GM12878 (cell line): Measurements from ENCODE around the gene DMWD. TPM values are rescaled to one million over a fixed set of nuclear protein-coding genes. Genes with fewer than 3 reads are reported as not detected.

Experiments used
- ATAC-seq: fragments of 200-7000 bp; cut with Tn5 transposase; 3 replicates; pipeline ENCODE4 v1.9.1; 2020; ENCODE audit warnings: mild to moderate bottlenecking, moderate library complexity
- BruUV-seq: library from RNA; stranded (reverse); fragments of 400-500 nt; replicated peaks from 2 replicates; lab custom pipeline; 2021; lab: Mats Ljungman, UMichigan
- CTCF ChIA-PET: fragments of 300-600 bp; sonication (Branson Sonifier 250); formaldehyde crosslinking; extraction: SDS; loops from one replicate; lab custom pipeline; 2021; ENCODE audit warnings: inconsistent platforms; lab: Yijun Ruan, JAX
- POLR2A ChIA-PET: fragments of 350-600 bp; formaldehyde crosslinking; extraction: SDS; loops from one replicate; lab custom pipeline; 2021; ENCODE audit warnings: inconsistent platforms; lab: Charles Lee
- RAD21 ChIA-PET: fragments of 300-600 bp; sonication (Branson Sonifier 250); formaldehyde crosslinking; loops from one replicate; lab custom pipeline; 2023; ENCODE audit warnings: antibody characterized with exemption; ENCODE audit not compliant: unreplicated experiment; lab: Charles Lee
- SMC1A ChIA-PET: fragments of 300-600 bp; sonication (Branson Sonifier 250); formaldehyde crosslinking; loops from one replicate; lab custom pipeline; 2023; ENCODE audit not compliant: unreplicated experiment, uncharacterized antibody; lab: Charles Lee
- DNase-seq: peaks from one replicate; pipeline ENCODE4 v3.0.0-alpha.2; 2011; ENCODE audit warnings: low read depth, low spot score
- FAIRE-seq: peaks from 3 replicates; lab custom pipeline; 2011; peaks lifted over from hg19 to GRCh38; lab: Jason Lieb, UNC
- H2AFZ ChIP-seq: 2 replicates; pipeline ENCODE4 v1.6.0; 2011; ENCODE audit warnings: low read depth, low read length, control low read depth; ENCODE audit not compliant: control insufficient read depth
- H3K27ac ChIP-seq: 2 replicates; pipeline ENCODE4 v1.5.1; 2011; ENCODE audit warnings: control low read depth; ENCODE audit not compliant: control insufficient read depth, insufficient read depth
- H3K27me3 ChIP-seq, 2 experiments: replicated peaks in 1 of 2; 2 replicates each; pipeline versions ENCODE4 v1.6.0 to v1.6.1; 2011; ENCODE audit warnings: low read length in 1 of 2; ENCODE audit not compliant: control insufficient read depth in 2 of 2, insufficient read depth in 2 of 2
- H3K36me3 ChIP-seq, 2 experiments: 2 replicates each; pipeline ENCODE4 v1.5.1; 2011; ENCODE audit warnings: low read length in 1 of 2; ENCODE audit not compliant: control insufficient read depth in 2 of 2, insufficient read depth in 2 of 2
- H3K4me1 ChIP-seq: 2 replicates; pipeline ENCODE4 v1.6.1; 2011; ENCODE audit warnings: mild to moderate bottlenecking, low read length, moderate library complexity, mixed read lengths; ENCODE audit not compliant: control insufficient read depth, insufficient read depth
- H3K4me2 ChIP-seq: 2 replicates; pipeline ENCODE4 v1.6.0; 2011; ENCODE audit warnings: control low read depth; ENCODE audit not compliant: control insufficient read depth, insufficient read depth
- H3K4me3 ChIP-seq: fragments of 200-600 bp; sonication (generic); 2 replicates; pipeline ENCODE4 v1.5.1; 2016
- H3K79me2 ChIP-seq: 2 replicates; pipeline ENCODE4 v1.6.0; 2011; ENCODE audit warnings: low read length; ENCODE audit not compliant: control insufficient read depth, insufficient read depth
- H3K9ac ChIP-seq: 2 replicates; pipeline ENCODE4 v1.8.0; 2011; ENCODE audit warnings: low read length, control low read depth, mixed read lengths; ENCODE audit not compliant: control insufficient read depth, insufficient read depth
- H3K9me3 ChIP-seq: replicated peaks from 3 replicates; pipeline ENCODE4 v1.5.1; 2011; ENCODE audit warnings: mild to moderate bottlenecking, low read length; ENCODE audit not compliant: control insufficient read depth, insufficient read depth
- H4K20me1 ChIP-seq: 2 replicates; pipeline ENCODE4 v1.6.0; 2011; ENCODE audit not compliant: control insufficient read depth, insufficient read depth
- BACH1 ChIP-seq: fragments of 450-650 bp; IDR thresholded peaks from 2 replicates; pipeline ENCODE4 v1.6.1; 2017; ENCODE audit warnings: mild to moderate bottlenecking, borderline replicate concordance
- BRCA1 ChIP-seq: IDR thresholded peaks from 2 replicates; pipeline ENCODE4 v1.6.1; 2011; ENCODE audit warnings: low read depth, low read length, improper control_type of control experiment
- CHD2 ChIP-seq: IDR thresholded peaks from 2 replicates; pipeline ENCODE4 v1.6.1; 2011; ENCODE audit warnings: low read depth, low read length, improper control_type of control experiment, borderline replicate concordance
- CREB1 ChIP-seq: IDR thresholded peaks from 2 replicates; pipeline ENCODE4 v1.6.1; 2012; ENCODE audit warnings: low read depth, mild to moderate bottlenecking, inconsistent platforms
- EGR1 ChIP-seq, 2 experiments: IDR thresholded peaks; 1 replicate in 1 of 2; 2 replicates in 1 of 2; pipeline ENCODE4 v1.6.1; 2011 to 2012; ENCODE audit warnings: low read depth in 2 of 2, low read length in 2 of 2, borderline replicate concordance in 1 of 2, mild to moderate bottlenecking in 1 of 2, moderate library complexity in 1 of 2
- ELK1 ChIP-seq: IDR thresholded peaks from 2 replicates; pipeline ENCODE4 v1.6.1; 2012; ENCODE audit warnings: low read depth, low read length, improper control_type of control experiment
- IKZF2 ChIP-seq, 2 experiments: fragments of 450-650 bp; IDR thresholded peaks; 2 replicates each; pipeline ENCODE4 v1.6.1; 2017; ENCODE audit warnings: mild to moderate bottlenecking in 2 of 2, moderate library complexity in 2 of 2
- MTA2 ChIP-seq: fragments of 450-650 bp; IDR thresholded peaks from 2 replicates; pipeline ENCODE4 v1.6.1; 2016; ENCODE audit warnings: low read depth, mild to moderate bottlenecking, moderate library complexity
- NFYA ChIP-seq: IDR thresholded peaks from 2 replicates; pipeline ENCODE4 v1.6.1; 2011; ENCODE audit warnings: low read depth, mild to moderate bottlenecking, low read length, improper control_type of control experiment, borderline replicate concordance
- NKRF ChIP-seq: fragments of 450-650 bp; conservative IDR thresholded peaks from 2 replicates; pipeline ENCODE4 v1.6.1; 2017; ENCODE audit warnings: mild to moderate bottlenecking, moderate library complexity
- NR2C1 ChIP-seq: fragments of 450-650 bp; IDR thresholded peaks from 2 replicates; pipeline ENCODE4 v1.6.1; 2017; ENCODE audit warnings: antibody characterized with exemption, mild to moderate bottlenecking, moderate library complexity
- PKNOX1 ChIP-seq: fragments of 450-650 bp; IDR thresholded peaks from 2 replicates; pipeline ENCODE4 v1.6.1; 2016; ENCODE audit warnings: mild to moderate bottlenecking
- POLR2A ChIP-seq: IDR thresholded peaks from 2 replicates; pipeline ENCODE4 v1.6.1; 2011; ENCODE audit warnings: low read depth, mild to moderate bottlenecking, low read length
- SMARCA5 ChIP-seq: fragments of 450-650 bp; IDR thresholded peaks from 2 replicates; pipeline ENCODE4 v1.6.1; 2017; ENCODE audit warnings: mild to moderate bottlenecking
- ZBTB4 ChIP-seq: fragments of 450-650 bp; formaldehyde crosslinking; IDR thresholded peaks from 2 replicates; pipeline ENCODE4 v1.4.0; 2022; ENCODE audit warnings: mild to moderate bottlenecking, moderate library complexity
- WGBS: methylation state at CpG from one replicate; pipeline ENCODE4 v1.1.6; 2016; ENCODE audit warnings: low lambda C conversion rate; ENCODE audit not compliant: insufficient replicate concordance, insufficient coverage; ENCODE audit errors: missing lambda C conversion rate; 5-methylcytosine and 5-hydroxymethylcytosine counted together
- in situ Hi-C: fragments of 300-500 bp; cut with MboI; formaldehyde crosslinking; loops from 9 replicates; pipeline ENCODE4 v1.14.3; 2018; ENCODE audit warnings: mixed read lengths
- intact Hi-C: fragments of 100-400 bp; cut with micrococcal nuclease; formaldehyde crosslinking; loops from one replicate; pipeline ENCODE4 v1.14.2; 2022; ENCODE audit not compliant: unreplicated experiment
- polyA plus RNA-seq, 11 experiments: library from polyadenylated mRNA; depleted of rRNA in 4 of 11; unstranded in 6 of 11; stranded (reverse) in 5 of 11; fragments of >200 nt; fragmentation: Nextera tagmentation in 4 of 11; fragmentation: Illumina TruSeq in 1 of 11; extraction: Ambion mirVana in 4 of 11; extraction: Trizol in 1 of 11; gene quantifications; 1 replicate in 1 of 11; 2 replicates in 10 of 11; pipeline versions ENCODE4 v1.2.1 to v1.2.3, GENCODE V29; 2011 to 2016; ENCODE audit warnings: inconsistent platforms in 2 of 11, missing spikeins in 2 of 11, low read depth in 1 of 11
- total RNA-seq, 4 experiments: library from RNA; depleted of rRNA in 3 of 4; stranded (reverse); fragments of >200 nt in 3 of 4; fragmentation: Illumina TruSeq in 1 of 4; extraction: Trizol in 1 of 4; gene quantifications; 2 replicates each; pipeline versions ENCODE4 v1.2.1 to v1.2.3, GENCODE V29; 2013 to 2021

The DMWD gene
- total and polyA plus RNA-seq, 10 of the 15 experiments (the other 5 are each of a cell fraction or from before 2014, with no cell fraction given): 3.5 to 56.0 (median 11.6) TPM

- H3K27me3 ChIP-seq: no peaks in the 10 kb centered on the region
- no peaks in the 10 kb centered on the region for H3K9me3 ChIP-seq
- H3K4me3 ChIP-seq: peak overlapping the region; percentile 98
- DNase-seq (no peak), ATAC-seq (peak; percentile 1), FAIRE-seq (no peak)
- peaks cover 4% of the 10 kb centered on the region for H3K4me1 ChIP-seq
- H2AFZ ChIP-seq: peak overlapping the region; percentile 49
- ChIA-PET POLR2A (interaction anchor here (0.6 to 3.3 kb wide), 16 partner anchors 11 to 708 kb away, joined by 3 to 28 read pairs (median 9); partner anchors contain the start of genes DMWD, FBXO46, IRF2BP1 and QPCTL), RAD21 (interaction anchor here (1.3 to 3.6 kb wide), 9 partner anchors 27 to 126 kb away, joined by 4 to 63 read pairs (median 25); partner anchors contain the start of genes FBXO46, FOXA3, QPCTL and SNRPD2), SMC1A (interaction anchor here (1.2 to 3.2 kb wide), 7 partner anchors 11 to 114 kb away, joined by 3 to 17 read pairs (median 7); partner anchors contain the start of genes DMWD, FBXO46 and SYMPK), CTCF (interaction anchor here (0.9 to 4.5 kb wide), 10 partner anchors 11 to 226 kb away, joined by 3 to 110 read pairs (median 8); partner anchors contain the start of genes QPCTL and SNRPD2)
- peak overlapping the region; percentile 77 for H3K4me2 ChIP-seq
- intact Hi-C loops (loop anchor here (2.0 to 5.0 kb wide), 3 partner anchors 25 to 76 kb away; partner anchors contain the start of genes DMWD, FBXO46, MEIOSIN and QPCTL), in situ Hi-C loops (no loop called here)
- H4K20me1 ChIP-seq: no peaks in the 10 kb centered on the region
- peak overlapping the region; percentile 9 for H3K27ac ChIP-seq
- peak overlapping the region; percentile 75; the same call in 1 of the 2 replicates for H3K9ac ChIP-seq
- WGBS: 10% methylated on average over 85 of the region's 102 CpGs
- H3K36me3 ChIP-seq: no peaks in the 10 kb centered on the region
- no peaks in the 10 kb centered on the region; the same call in 1 of the 2 replicates for H3K79me2 ChIP-seq
- no TSS peak for BruUV-seq
- peak; percentile 63; the same call in 1 of the 2 replicates for TF ChIP-seq NKRF
- TF ChIP-seq PKNOX1: peak; percentile 59; the same call in 1 of the 2 replicates
- TF ChIP-seq NR2C1: no peak
- TF ChIP-seq IKZF2 (IDR thresholded peaks at IDR 0.05): no peak
- no peak for TF ChIP-seq ZBTB4
- TF ChIP-seq SMARCA5: 0 out of 2 replicates have a peak, but pooled peaks have one; percentile 54
- TF ChIP-seq CREB1: no peak
- TF ChIP-seq NFYA: no peak
- no peak for TF ChIP-seq CHD2
- peak; percentile 64 for TF ChIP-seq POLR2A
- no peak for TF ChIP-seq ELK1
- TF ChIP-seq BRCA1: no peak
- TF ChIP-seq BACH1: peak; percentile 68; the same call in 1 of the 2 replicates
- TF ChIP-seq MTA2: no peak
- TF ChIP-seq EGR1 (IDR thresholded peaks at IDR 0.05; ENCODE audit: borderline replicate concordance in 1 of 2, low read depth in 2 of 2, low read length in 2 of 2): peak in 1 of 2 experiments; percentile 59; a peak in 1 of 3 replicates
These were observed 24.6 kb downstream of the DMWD start for GRCh38 chr19:45767881-45768654.
